Amygdala (tissue), 56 donors: Measurements from ENCODE around the gene SLC10A1.
"Not testable (repeated sequence)": the region's sequence is repeated elsewhere in the genome, so short reads cannot be mapped to it uniquely, and the experiment has no call there.

Source experiments
- DNase-seq, 56 donors: peaks; one replicate each; lab custom pipeline; 2025; lab: John Stamatoyannopoulos, UW

SLC10A1 gene

DNA sequence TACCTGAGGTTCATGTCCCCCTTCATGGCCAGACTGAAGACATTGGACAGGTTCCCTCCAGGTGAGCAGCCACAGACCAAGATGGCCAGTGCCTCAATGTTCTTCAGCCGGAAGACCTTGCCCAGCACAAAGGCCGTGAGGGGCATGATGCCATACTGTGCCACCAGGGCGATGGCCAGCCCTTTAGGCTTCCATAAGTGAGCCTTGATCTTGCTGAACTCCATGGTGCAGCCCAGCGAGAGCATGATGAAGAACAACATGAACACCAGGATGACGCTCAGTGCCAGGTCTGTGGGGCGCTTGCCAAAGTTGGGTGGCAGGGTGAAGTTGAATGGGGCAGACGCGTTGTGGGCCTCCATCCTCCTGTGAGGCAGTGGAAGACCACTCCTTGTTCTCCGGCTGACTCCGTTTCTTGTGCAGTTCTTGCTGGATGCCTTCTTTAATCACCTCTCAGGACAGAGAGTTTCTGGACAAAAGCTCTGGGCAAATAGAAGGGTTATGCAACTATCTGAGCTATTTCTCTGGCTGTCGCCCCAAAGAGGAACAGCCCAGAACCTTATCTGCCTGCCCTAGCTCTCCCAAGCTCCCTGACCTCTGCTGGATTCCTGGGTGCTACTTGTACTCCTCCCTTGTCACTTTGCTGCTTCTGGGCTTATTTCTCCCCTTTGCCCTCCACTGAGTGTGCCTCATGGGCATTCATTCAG, at the start of gene SLC10A1:
SLC10A1 (minus strand) TSS at position 445 of the 704 bp plus-strand sequence; CDS start at position 359, 86 bp downstream.
- no peak for DNase-seq

DNA sequence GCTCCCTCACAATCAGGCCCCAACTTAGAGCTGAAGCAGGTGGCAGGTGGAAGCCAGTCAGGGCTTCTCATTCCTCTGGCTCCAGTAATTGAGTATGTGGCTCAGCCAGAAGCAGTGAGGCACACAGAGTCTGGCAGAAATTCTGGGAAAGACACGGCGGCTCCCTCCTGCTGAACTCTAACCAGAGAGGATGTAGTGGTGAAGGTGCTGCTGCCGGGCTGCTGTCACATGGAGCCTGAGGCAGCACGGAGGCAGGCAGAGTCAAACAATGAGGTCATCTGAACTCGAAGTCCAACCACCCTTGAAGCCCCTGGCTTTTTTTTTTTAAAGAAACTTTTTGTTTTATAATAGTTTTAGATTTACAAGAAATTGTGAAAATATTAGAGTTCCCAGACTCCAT, 48.7 kb upstream of the SLC10A1 start:
- no peak for DNase-seq

DNA sequence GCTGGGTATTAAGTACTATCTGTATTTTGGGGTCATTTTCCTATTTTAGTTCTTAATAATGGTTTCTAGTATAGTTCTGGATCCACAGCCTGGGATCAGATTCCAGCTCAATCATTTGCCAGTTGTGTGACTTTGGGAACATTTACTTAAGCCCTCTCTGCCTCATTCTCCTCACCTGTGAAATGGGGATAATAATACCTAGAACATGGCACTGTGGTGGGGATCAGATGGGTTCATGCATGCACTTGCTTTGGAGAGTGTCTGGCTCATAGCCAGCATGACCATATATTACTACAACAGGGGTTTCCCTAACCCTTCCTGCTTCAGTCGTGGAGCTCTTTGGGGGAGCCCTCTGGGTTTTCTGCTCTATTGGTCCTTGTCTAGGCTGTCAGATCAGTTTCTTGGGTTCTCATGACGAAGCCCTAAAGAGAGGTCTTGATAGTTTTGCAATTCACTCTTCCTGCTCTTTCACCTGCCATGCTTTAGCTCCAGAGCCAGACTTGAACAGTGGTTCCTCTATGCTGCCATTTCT, 48.1 kb upstream of the SLC10A1 start:
- DNase-seq: no peak

DNA sequence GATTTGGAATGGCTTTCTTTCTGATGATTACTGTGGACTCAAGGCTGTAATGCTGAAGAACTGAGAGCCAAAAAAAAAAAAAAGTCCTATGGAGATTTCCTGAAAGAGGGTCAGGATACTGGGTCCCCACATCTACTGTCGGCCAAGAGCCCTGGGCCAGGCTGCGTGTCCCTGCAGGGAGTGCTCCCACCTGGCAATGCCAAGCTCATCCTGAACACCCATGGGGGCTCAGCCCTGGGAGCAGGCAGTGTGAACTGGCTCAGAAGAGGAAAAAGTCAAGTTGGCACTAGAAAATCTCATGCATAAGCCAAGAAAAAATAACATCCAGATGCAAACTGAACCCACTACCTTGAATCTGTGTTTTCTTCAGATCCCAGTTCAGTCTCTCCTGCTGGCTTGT, 47.1 kb upstream of the SLC10A1 start:
- DNase-seq: no peak

DNA sequence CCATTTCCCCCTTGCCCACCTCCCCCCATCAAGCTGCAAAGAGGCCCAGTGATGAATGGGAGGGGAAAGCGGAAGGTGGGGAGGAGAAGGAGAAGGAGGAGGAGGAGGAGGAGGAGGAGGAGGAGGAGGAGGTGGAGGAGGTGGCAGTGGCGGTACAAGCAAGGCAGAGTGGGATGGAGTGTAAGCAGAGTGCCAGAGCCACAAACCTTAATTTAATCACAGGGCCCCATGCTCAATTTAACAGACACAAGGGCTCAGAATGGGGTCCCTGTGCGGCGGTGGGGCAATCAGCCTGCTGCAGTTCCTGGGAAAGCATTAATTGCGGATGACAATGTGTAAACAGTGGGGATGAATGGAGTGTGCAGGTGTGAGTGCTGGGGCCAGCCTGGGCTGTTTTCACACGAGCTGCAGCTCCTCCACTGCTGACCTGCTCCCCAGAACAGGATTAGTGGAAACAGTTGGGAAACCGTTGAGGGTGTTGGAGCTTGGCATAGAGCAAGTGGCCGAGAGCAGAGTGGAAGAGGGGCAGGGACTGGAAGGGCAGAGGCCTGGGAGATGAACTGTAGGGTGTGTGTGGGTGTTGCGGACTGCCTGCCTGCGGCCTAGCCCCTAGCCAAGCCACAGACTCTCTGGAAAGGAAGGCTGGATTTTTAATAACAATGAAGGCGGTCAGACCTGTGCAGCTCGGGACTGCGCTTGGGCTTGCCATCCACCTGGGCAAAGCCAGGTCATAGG, 45.8 kb upstream of the SLC10A1 start:
- DNase-seq: no peak

DNA sequence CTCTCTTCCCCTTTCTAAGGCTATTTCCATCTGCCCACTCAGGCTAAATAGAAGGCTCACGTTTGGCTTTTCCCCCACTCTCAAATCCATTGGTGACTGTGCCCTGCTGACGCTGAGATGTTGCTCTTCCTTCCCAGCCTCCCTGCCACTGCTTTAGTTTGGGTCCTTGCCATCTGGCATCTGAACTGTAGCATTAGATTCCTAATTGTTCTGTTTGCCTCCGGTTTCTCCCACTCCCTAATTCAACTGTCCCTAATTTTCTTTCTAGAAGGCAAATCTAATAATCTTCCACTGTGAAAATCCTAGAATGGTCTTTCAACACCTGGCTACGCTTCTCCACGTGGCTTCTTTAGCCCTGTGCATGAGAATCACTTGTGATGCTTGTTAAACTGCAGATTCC, 44.6 kb upstream of the SLC10A1 start:
- DNase-seq: no peak

DNA sequence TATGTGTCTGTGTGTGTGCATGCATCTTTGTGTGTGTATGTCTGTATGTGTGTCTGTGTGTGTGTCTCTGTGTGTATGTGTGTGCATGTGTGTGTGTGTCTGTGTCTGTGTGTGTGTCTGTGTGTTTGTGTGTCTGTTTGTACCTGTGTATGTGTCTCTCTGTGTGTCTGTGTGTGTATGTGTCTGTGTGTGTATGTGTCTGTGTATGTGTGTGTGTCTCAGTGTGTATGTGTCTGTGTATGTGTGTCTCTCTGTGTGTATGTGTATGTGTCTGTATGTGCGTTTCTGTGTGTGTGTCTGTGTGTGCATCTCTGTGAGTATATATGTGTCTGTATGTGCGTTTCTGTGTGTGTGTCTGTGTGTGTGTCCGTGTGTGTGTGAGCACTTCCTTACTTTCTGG, 42.6 kb upstream of the SLC10A1 start:
- no peak for DNase-seq

DNA sequence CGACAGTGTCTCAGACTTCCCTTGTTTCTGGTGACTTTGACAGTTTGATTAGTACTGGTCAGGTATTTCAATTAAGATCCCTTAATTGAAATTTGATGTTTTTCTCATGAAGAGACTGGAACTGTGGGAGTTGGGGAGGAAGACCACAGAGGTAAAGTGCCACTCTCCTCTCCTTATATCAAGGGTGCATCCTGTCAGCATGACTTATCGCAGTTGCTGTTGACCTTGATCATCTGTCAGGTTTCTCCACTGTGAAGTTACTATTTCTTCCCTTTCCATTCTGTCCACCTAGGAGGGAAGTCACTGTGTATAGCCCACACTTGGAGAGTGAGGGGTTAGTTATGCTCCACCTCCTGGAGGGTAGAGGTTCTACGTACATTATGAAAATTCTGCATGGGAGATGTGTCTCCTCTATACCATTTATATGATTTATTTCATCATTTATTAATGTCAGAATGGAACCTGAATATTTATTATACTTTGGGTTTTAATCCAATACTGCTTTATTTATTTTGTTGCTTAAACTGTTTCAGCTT, 41.9 kb upstream of the SLC10A1 start:
- no peak for DNase-seq

DNA sequence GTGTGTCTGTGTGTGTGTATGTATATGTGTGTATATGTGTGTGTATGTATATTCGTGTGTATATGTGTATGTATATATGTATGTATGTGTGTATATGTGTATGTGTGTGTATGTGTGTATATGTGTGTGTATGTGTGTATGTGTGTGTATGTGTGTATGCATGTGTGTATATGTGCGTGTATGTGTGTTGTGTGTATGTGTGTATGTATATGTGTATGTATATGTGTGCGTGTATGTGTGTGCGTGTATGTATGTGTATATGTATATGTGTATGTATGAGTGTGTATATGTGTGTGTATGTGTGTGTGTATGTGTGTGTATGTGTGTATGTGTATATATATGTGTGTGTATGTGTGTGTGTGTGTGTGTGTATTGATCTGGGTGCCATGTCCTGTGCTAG, 31.8 kb upstream of the SLC10A1 start:
- DNase-seq: no peak

DNA sequence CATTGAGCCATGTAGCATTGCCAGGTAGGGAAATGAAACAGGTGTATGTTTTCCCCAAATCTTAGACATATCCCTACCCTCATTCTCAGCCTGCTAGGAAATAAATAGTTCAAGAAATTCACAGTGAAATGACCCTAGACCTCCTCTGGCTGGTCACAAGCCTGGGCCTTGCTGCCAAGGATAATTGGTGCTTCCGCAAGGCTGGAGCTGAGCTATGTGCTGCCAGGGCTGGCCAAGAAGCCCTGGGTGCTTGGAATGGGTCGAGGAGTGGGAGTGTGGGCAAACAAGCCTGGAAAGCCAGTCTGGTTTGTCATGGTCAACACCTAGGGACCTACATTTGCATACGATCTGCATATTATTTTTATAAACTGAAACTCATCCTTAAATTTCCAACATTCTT, 31.3 kb upstream of the SLC10A1 start:
- peak in 26 of 56 donors; percentile 1 to 62 (median 20) for DNase-seq

DNA sequence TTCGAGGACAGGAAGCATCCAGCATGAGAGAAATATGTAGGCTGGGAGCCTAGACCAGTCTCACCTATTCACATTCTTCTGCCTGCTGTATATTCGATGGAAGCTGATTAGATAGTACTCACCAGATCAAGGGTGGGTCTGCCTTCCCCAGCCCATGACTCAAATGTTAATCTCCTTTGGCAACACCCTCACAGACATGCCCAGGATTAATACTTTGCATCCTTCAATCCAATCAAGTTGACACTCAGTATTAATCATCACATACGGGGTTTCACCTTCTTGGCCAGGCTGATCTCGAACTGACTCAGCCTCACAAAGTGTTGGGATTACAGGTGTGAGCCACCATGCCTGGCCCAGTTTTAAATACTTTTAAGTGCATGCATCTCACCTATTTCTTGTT, 30.5 kb upstream of the SLC10A1 start:
- DNase-seq: no peak

DNA sequence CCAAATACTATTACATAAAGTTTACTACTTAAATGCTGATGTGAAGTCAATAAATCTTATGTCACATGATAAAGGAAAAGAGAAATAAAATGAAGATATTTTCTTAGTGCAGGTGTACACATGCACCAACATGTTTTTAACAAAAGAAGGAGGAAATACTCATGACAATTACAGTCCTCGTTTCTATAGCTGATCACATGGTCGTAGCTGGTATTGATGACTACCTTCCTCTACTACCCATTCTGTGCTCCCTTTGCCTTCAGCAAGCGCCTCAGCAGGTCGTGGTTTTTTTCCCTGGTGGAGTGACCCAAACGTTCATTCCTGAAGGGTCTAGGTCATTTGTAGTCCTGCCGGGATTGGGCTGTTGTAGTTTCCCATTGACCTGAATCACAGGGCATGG, 25.4 kb upstream of the SLC10A1 start:
- DNase-seq: no peak

DNA sequence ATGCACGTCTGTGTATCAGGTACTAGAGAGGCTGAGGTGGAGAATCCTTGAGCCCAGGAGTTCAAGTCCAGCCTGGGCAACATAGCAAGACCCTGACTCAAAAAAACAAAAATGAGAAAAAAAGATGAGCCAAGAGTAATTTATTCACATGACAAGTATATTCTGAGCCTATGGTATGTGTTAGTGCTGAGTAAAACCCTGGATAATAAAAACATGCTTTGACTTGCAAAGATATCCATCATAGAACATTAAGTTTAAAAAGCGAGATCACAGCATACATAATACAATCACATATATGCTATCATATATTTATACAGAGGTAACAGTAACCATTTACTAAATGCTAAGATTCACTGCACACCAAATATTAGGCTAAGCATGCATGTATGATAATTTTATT, 23.9 kb upstream of the SLC10A1 start:
- DNase-seq: no peak

DNA sequence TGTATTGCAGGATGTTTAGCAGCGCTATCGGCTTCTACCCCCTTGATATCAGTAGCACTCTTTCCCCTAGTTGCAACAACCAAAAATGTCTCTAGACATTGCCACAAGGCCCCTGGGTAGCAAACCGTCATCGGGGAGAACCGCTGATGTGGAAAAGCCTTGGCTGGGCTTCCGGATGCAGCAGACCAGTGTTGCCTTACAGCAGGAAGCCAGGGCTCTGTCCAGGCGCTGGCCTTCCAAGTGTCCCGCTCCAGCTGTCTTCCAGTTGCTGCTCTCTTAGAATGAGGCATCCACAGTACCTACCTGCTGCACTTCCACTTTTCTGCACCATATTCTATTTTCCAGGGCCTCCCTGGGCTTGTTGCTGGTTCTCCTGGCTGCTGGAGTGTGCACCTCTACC, 22.6 kb upstream of the SLC10A1 start:
- DNase-seq: no peak

DNA sequence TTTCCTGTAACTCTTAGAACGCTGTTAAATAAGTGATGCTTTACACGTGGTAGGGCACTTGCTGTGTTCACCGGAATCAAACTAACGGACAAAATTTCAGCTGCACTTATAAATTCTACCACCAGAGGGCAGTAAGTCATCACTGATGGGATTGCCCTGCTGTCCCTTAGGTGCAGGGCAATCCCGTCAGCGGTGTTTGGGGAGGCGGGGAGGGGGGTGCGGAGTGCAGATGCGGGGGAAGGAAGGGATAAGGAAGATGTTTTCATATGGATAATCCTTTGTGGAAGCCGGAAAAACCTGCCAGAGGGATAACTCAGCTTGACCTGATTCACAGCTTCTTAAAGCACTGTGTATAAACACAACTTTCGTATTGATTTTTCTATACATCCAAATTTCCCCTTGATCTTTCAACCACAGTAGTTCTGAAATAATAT, 21.7 kb upstream of the SLC10A1 start:
- DNase-seq: peak in 37 of 56 donors; percentile 2 to 85 (median 25)

DNA sequence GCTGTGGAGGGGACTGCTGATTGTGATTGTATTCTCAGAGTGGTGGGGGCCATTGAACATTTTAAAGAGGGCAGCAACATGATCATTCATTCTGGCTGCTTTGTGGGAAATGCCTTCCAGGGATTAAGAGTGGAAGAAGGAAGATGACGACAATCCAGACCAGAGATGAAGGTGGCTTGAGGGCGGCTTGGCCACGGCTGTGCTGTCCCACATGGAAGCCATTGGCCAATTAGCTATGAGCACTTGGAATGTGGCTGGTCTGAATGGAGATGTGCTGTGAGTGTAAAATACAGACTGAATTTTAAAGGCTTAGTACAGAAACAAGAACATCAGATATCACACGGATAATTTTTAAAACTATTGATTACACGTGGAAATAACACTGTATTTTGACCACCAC, 19.2 kb upstream of the SLC10A1 start:
- DNase-seq: no peak

DNA sequence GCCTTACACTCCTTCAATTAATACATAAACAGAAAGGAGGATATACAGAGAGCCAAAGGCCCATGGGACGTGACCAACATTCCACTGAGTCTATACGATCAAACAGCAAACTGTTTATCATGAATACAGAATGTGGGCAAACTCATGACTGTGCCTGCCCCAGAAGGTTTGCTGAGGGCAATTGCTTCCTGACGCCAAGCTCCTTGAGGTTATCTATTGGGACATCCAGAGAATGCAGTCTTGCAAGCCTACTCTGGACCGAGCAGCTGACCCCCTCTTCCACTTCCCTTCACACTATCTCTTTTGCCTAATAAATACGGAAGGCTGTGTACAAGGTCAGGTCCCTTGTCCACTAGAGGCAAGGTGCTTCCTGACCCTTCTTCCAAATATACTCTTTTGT, 18.5 kb upstream of the SLC10A1 start:
- no peak for DNase-seq

DNA sequence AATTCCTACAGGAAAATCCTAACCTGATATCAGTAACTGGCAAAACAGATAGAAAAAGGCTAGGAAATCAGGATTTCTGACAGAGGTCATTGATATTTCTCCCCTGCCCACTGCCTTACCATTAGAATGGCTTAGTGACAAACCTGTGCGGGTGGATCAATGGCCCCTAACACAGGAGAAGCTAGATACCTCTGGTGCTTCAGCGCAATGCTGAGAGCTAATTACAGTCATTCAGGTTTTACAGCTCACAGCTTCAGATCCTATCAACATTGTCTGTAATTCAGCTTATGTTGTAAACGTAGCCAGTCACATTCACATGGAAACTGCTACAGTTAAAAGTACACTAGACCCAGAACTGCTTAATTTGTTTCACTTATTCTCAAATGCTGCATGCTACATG, 17.4 kb upstream of the SLC10A1 start:
- DNase-seq: no peak

DNA sequence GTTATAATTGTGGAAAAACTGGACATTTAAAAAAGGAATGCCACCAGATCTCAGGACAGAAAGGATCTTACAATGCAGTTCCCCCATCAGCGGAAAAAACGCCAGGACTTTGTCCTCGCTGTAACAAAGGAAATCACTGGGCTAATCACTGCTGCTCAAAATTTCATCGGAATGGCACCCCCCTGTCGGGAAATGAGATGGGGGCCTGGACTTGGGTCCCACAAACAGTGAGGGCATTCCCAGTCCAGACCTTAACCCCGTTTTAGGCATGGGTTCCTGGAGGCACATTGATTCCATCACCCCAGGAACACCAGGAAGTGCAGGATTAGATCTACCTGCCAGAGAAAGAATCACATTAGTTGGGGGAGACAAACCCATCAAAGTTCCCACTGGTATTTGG, 16.3 kb upstream of the SLC10A1 start:
- not testable (repeated sequence) for DNase-seq

DNA sequence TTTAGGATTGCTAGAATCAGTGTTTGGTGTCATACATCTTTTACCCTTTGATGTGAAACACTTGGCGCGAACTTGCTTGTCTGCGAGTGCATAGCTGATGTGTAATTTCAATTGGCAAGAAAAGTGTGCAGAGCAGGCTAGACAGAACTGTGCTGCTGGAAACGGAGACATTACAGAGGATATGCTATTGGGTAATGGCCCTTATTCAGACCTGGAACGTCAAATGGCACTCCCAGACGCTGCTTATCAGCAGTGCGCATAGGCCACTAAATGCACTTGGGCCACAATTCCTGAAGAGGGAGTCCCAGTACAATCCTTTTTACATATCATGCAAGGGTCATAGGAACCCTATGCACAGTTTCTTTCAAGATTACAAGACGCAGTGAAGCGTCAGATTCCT, 15.7 kb upstream of the SLC10A1 start:
- no peak for DNase-seq

DNA sequence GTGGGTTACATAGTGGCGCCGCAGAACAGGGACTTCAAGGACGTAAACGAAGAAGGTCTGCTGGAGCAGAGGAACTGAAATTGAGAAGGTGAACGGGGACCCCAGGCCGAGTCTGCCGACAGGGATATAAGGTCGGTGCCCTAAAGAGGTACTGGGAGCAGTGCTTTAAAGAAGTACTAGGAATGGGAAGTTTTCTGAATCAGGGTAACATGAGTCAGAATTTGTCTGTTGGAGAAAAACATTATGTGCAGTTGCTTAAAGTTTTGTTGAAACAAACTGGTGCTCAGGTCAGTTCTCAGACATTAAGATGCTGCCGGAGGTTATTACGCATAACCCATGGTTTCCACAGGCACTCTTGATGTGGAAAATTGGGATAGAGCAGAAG, 14.8 kb upstream of the SLC10A1 start:
- DNase-seq: no peak
